ENCODE results near the gene CHD2.

The CHD2 gene

GRCh38 chr15:92881802-92882696 is 18.1 kb upstream of the CHD2 start:
- ATAC-seq (ENCODE audit: insufficient read depth, low read depth) (peak; percentile 87), DNase-seq (peak; percentile 99)
- peaks cover 18% of the 10 kb centered on the region; the same call in 1 of the 2 replicates for H4K20me1 ChIP-seq (ENCODE audit: insufficient read depth, low read length)
- no peaks in the 10 kb centered on the region for H3K27me3 ChIP-seq (ENCODE audit: insufficient read depth, low read length, poor library complexity)
- H3K9me3 ChIP-seq (ENCODE audit: insufficient read depth, low read length, severe bottlenecking): no peaks in the 10 kb centered on the region
- peaks cover 54% of the 10 kb centered on the region for H3K4me1 ChIP-seq (ENCODE audit: insufficient read depth, low read length)
- peak overlapping the region; percentile 98 for H3K27ac ChIP-seq (ENCODE audit: low read length)
- H3K4me3 ChIP-seq (ENCODE audit: low read depth in 1 of 2, low read length in 2 of 2): peak overlapping the region; percentile 24 to 66; a peak in 3 of 4 replicates
- H2AFZ ChIP-seq (ENCODE audit: low read depth, low read length): peak overlapping the region; percentile 18; the same call in 1 of the 2 replicates
- peak overlapping the region; percentile 78 for H3K4me2 ChIP-seq (ENCODE audit: insufficient read depth, low read length)
- TF ChIP-seq, protein P1, sequence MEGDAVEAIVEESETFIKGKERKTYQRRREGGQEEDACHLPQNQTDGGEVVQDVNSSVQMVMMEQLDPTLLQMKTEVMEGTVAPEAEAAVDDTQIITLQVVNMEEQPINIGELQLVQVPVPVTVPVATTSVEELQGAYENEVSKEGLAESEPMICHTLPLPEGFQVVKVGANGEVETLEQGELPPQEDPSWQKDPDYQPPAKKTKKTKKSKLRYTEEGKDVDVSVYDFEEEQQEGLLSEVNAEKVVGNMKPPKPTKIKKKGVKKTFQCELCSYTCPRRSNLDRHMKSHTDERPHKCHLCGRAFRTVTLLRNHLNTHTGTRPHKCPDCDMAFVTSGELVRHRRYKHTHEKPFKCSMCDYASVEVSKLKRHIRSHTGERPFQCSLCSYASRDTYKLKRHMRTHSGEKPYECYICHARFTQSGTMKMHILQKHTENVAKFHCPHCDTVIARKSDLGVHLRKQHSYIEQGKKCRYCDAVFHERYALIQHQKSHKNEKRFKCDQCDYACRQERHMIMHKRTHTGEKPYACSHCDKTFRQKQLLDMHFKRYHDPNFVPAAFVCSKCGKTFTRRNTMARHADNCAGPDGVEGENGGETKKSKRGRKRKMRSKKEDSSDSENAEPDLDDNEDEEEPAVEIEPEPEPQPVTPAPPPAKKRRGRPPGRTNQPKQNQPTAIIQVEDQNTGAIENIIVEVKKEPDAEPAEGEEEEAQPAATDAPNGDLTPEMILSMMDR (IDR thresholded peaks at IDR 0.05; ENCODE audit: borderline replicate concordance, extremely low read depth, low read length, poor library complexity, severe bottlenecking): no peak
- TF ChIP-seq EZH2 (IDR thresholded peaks at IDR 0.05; ENCODE audit: borderline replicate concordance, low read depth, low read length, severe bottlenecking): no peak
- peak overlapping the region; percentile 85 for H3K9ac ChIP-seq (ENCODE audit: low read depth, low read length)
- peaks cover 37% of the 10 kb centered on the region for H3K36me3 ChIP-seq (ENCODE audit: insufficient read depth, low read length)
- H3K79me2 ChIP-seq (ENCODE audit: insufficient read depth, low read length): peaks cover 61% of the 10 kb centered on the region

DNA sequence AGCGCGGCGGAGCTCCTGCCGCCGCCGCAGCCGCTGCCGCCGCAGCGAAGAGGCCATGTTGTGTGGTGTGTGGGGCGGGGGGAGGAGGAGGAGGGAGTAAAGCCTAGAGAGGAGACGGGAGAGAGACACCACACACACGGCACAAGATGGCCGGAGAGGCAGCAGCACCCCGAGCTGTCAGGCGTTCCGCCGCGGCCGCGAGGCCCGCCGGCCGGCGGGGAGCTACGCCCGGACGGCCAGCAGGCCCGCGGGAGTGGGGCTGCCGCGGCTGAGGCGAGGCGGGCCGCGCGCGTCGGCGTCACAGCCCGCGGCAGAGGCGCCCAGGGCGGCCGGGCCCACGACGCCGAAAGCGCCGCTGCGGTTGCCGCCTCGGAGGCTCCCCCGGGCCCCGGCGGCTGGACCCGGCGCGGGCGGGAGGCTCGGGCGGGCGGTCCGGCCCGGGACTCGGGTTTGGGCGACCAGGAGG is 17.4 kb upstream of the CHD2 start:
- H3K27ac ChIP-seq (ENCODE audit: low read length): peak overlapping the region; percentile 86
- peak; percentile 73 for ATAC-seq (ENCODE audit: insufficient read depth, low read depth)
- peak overlapping the region; percentile 97 for H3K9ac ChIP-seq (ENCODE audit: low read depth, low read length)
- H3K4me3 ChIP-seq (ENCODE audit: low read depth in 1 of 2, low read length in 2 of 2): peak overlapping the region; percentile 75 to 76; a peak in 3 of 4 replicates
- H3K36me3 ChIP-seq (ENCODE audit: insufficient read depth, low read length): peaks cover 44% of the 10 kb centered on the region
- no peaks in the 10 kb centered on the region for H3K9me3 ChIP-seq (ENCODE audit: insufficient read depth, low read length, severe bottlenecking)
- H2AFZ ChIP-seq (ENCODE audit: low read depth, low read length): no peak overlapping the region
- no peak for DNase-seq
- H3K4me1 ChIP-seq (ENCODE audit: insufficient read depth, low read length): peaks cover 60% of the 10 kb centered on the region
- peaks cover 68% of the 10 kb centered on the region for H3K79me2 ChIP-seq (ENCODE audit: insufficient read depth, low read length)
- TF ChIP-seq, protein P1 (IDR thresholded peaks at IDR 0.05; ENCODE audit: borderline replicate concordance, extremely low read depth, low read length, poor library complexity, severe bottlenecking): no peak
- TF ChIP-seq EZH2 (IDR thresholded peaks at IDR 0.05; ENCODE audit: borderline replicate concordance, low read depth, low read length, severe bottlenecking): no peak
- peaks cover 22% of the 10 kb centered on the region; the same call in 1 of the 2 replicates for H4K20me1 ChIP-seq (ENCODE audit: insufficient read depth, low read length)
- no peaks in the 10 kb centered on the region for H3K27me3 ChIP-seq (ENCODE audit: insufficient read depth, low read length, poor library complexity)
- H3K4me2 ChIP-seq (ENCODE audit: insufficient read depth, low read length): no peak overlapping the region; the same call in 1 of the 2 replicates

DNA sequence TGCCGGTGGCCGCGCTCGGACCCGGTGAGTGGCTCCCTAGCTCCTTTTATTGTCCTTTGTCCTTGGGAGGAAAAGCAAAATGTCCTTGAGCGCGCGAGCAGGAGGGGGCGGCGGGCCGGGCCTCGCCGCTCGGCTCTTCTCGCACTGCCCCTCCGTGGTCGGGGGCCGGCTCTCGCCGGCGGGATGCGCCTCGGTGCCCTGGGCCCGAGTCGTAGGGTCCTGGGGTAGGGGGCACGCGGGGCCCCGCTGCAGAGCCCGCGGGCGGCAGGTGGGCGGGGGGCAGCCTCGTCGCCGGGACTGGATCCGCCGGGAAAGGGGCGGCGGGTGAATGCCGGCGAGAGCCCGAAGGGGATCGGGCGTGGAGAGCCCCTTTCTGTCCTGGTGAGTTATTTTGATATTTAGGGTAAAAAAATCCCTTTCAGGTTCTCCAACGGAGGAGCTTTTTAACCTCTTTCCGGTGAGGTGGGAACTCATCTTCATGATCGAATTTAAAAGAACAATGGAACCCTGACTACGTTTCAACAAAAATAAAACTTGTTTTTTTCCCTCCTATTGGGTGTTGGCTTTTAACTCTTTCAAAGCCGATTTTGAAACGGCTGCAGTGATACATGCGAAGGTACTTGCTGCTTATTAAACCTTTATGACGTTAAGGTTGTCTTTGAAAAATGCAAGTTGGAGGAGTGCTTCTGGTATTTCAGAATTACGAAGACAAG is 16.8 kb upstream of the CHD2 start:
- H3K4me2 ChIP-seq (ENCODE audit: insufficient read depth, low read length): peak overlapping the region; percentile 67
- peak; percentile 33 for DNase-seq
- peaks cover 50% of the 10 kb centered on the region for H3K36me3 ChIP-seq (ENCODE audit: insufficient read depth, low read length)
- H3K27ac ChIP-seq (ENCODE audit: low read length): peak overlapping the region; percentile 86
- H3K79me2 ChIP-seq (ENCODE audit: insufficient read depth, low read length): peaks cover 74% of the 10 kb centered on the region
- H3K4me1 ChIP-seq (ENCODE audit: insufficient read depth, low read length): peaks cover 66% of the 10 kb centered on the region
- H2AFZ ChIP-seq (ENCODE audit: low read depth, low read length): no peak overlapping the region
- peaks cover 22% of the 10 kb centered on the region; the same call in 1 of the 2 replicates for H4K20me1 ChIP-seq (ENCODE audit: insufficient read depth, low read length)
- no peak for ATAC-seq (ENCODE audit: insufficient read depth, low read depth)
- H3K27me3 ChIP-seq (ENCODE audit: insufficient read depth, low read length, poor library complexity): no peaks in the 10 kb centered on the region
- no peaks in the 10 kb centered on the region for H3K9me3 ChIP-seq (ENCODE audit: insufficient read depth, low read length, severe bottlenecking)
- peak overlapping the region; percentile 75 to 76 for H3K4me3 ChIP-seq (ENCODE audit: low read depth in 1 of 2, low read length in 2 of 2)
- H3K9ac ChIP-seq (ENCODE audit: low read depth, low read length): peak overlapping the region; percentile 97
- no peak for TF ChIP-seq EZH2 (IDR thresholded peaks at IDR 0.05; ENCODE audit: borderline replicate concordance, low read depth, low read length, severe bottlenecking)
- TF ChIP-seq, protein P1 (IDR thresholded peaks at IDR 0.05; ENCODE audit: borderline replicate concordance, extremely low read depth, low read length, poor library complexity, severe bottlenecking): no peak
